H7 (cell line): ENCODE data around the gene LIMCH1. TPM values are rescaled to one million over a fixed set of nuclear protein-coding genes. Genes with fewer than 3 reads are reported as not detected.
"Not testable (repeated sequence)": the region's sequence is repeated elsewhere in the genome, so short reads cannot be mapped to it uniquely, and the experiment has no call there.

Experiments
- DNase-seq: peaks from one replicate; pipeline ENCODE4 v3.0.0; 2012
- H3K27me3 ChIP-seq: 2 replicates; pipeline ENCODE4 v1.6.0; 2011; ENCODE audit warnings: mild to moderate bottlenecking, low read length; ENCODE audit not compliant: control insufficient read depth, insufficient read depth
- H3K36me3 ChIP-seq: replicated peaks from 2 replicates; pipeline ENCODE4 v1.5.1; 2011; ENCODE audit warnings: low read length; ENCODE audit not compliant: control insufficient read depth, insufficient read depth
- H3K4me3 ChIP-seq: 2 replicates; pipeline ENCODE4 v1.5.1; 2011; ENCODE audit warnings: low read depth, mild to moderate bottlenecking, control low read depth, low read length, moderate library complexity; ENCODE audit not compliant: insufficient read depth
- total RNA-seq: library from RNA; depleted of rRNA; stranded (reverse); fragments of >200 nt; shearing (Covaris generic); gene quantifications from 2 replicates; pipeline ENCODE4 v1.2.3, GENCODE V29; 2014

The LIMCH1 gene
- total RNA-seq, 1 experiment from 2014 or later, result 0.76 TPM

GRCh38 chr4:41727861-41728572, 190.1 kb downstream of the LIMCH1 start:
- Histone ChIP-seq H3K27me3 (no peaks in the 10 kb centered on the region; the same call in 1 of the 2 replicates), H3K36me3 (no peaks in the 10 kb centered on the region), H3K4me3 (no peak overlapping the region)
- DNase-seq, result no peak

GRCh38 chr4:41728573-41728913, 190.6 kb downstream of the LIMCH1 start:
- DNase-seq, result no peak
- no peak overlapping the region for H3K4me3 ChIP-seq
- no peaks in the 10 kb centered on the region; the same call in 1 of the 2 replicates for H3K27me3 ChIP-seq
- H3K36me3 ChIP-seq, result no peaks in the 10 kb centered on the region

- no peak overlapping the region for H3K4me3 ChIP-seq
- no peaks in the 10 kb centered on the region for H3K36me3 ChIP-seq
- no peak for DNase-seq
- no peaks in the 10 kb centered on the region; the same call in 1 of the 2 replicates for H3K27me3 ChIP-seq
These were observed 193.7 kb downstream of the LIMCH1 start for GRCh38 chr4:41731569-41732126.

GRCh38 chr4:41734371-41734770, 196.4 kb downstream of the LIMCH1 start:
- Histone ChIP-seq H3K27me3 (peaks cover 1% of the 10 kb centered on the region), H3K36me3 (no peaks in the 10 kb centered on the region), H3K4me3 (no peak overlapping the region)
- no peak for DNase-seq

GRCh38 chr4:41737491-41737890, 199.5 kb downstream of the LIMCH1 start:
- H3K4me3 ChIP-seq, DNase-seq, H3K36me3 ChIP-seq: not testable (repeated sequence)
- peaks cover 32% of the 10 kb centered on the region for H3K27me3 ChIP-seq

GRCh38 chr4:41741354-41741753, 203.4 kb downstream of the LIMCH1 start:
- H3K27me3 ChIP-seq, result peaks cover 69% of the 10 kb centered on the region
- no peak for DNase-seq

GRCh38 chr4:41744572-41745291, 206.8 kb downstream of the LIMCH1 start:
- H3K4me3 ChIP-seq, result no peak overlapping the region
- DNase-seq, result peak; percentile 39
- H3K27me3 ChIP-seq, result peaks cover 99% of the 10 kb centered on the region
- no peaks in the 10 kb centered on the region for H3K36me3 ChIP-seq

More at GRCh38 chr4:41741354-41741753, 203.4 kb downstream of the LIMCH1 start:
- no peaks in the 10 kb centered on the region for H3K36me3 ChIP-seq
- H3K4me3 ChIP-seq, result no peak overlapping the region

- DNase-seq, result peak; percentile 78
- H3K27me3 ChIP-seq, result peaks cover 99% of the 10 kb centered on the region
- H3K4me3 ChIP-seq, result no peak overlapping the region
- no peaks in the 10 kb centered on the region for H3K36me3 ChIP-seq
These were observed 207.5 kb downstream of the LIMCH1 start for GRCh38 chr4:41745292-41746024.

GRCh38 chr4:41746025-41746439, 208.1 kb downstream of the LIMCH1 start:
- Histone ChIP-seq H3K4me3 (no peak overlapping the region; the same call in 1 of the 2 replicates), H3K27me3 (peaks cover 99% of the 10 kb centered on the region), H3K36me3 (no peaks in the 10 kb centered on the region)
- DNase-seq, result no peak

- Histone ChIP-seq H3K36me3 (no peaks in the 10 kb centered on the region), H3K27me3 (peaks cover 99% of the 10 kb centered on the region), H3K4me3 (no peak overlapping the region; the same call in 1 of the 2 replicates)
- DNase-seq, result peak; percentile 66
These were observed 208.7 kb downstream of the LIMCH1 start for GRCh38 chr4:41746440-41747229.

GRCh38 chr4:41747230-41748055, 209.5 kb downstream of the LIMCH1 start:
- peak; percentile 73 for DNase-seq
- Histone ChIP-seq H3K4me3 (no peak overlapping the region), H3K36me3 (no peaks in the 10 kb centered on the region), H3K27me3 (peaks cover 99% of the 10 kb centered on the region)

- Histone ChIP-seq H3K4me3 (no peak overlapping the region), H3K27me3 (peaks cover 99% of the 10 kb centered on the region), H3K36me3 (no peaks in the 10 kb centered on the region)
- peak; percentile 58 for DNase-seq
These were observed 210.2 kb downstream of the LIMCH1 start for GRCh38 chr4:41748074-41748570.
